Uterus (tissue), 2 donors: ENCODE measurements around the gene KCNK10.

Source experiments
- POLR2A ChIP-seq, 2 donors: fragments of 450-650 bp; IDR thresholded peaks; one replicate each; pipeline ENCODE4 v1.6.1; 2016; ENCODE audit warnings: antibody characterized with exemption in 2 of 2, mild to moderate bottlenecking in 1 of 2, moderate library complexity in 1 of 2
- TF ChIP-seq, protein P1 (sequence below), 4 experiments: fragments of 200-600 bp in 2 of 4; fragments of 450-650 bp in 2 of 4; sonication (generic) in 2 of 4; IDR thresholded peaks; one replicate each; pipeline ENCODE4 v1.5.1; 2016 to 2019; ENCODE audit warnings: antibody characterized with exemption in 4 of 4, mild to moderate bottlenecking in 2 of 4, moderate library complexity in 1 of 4

DNA sequence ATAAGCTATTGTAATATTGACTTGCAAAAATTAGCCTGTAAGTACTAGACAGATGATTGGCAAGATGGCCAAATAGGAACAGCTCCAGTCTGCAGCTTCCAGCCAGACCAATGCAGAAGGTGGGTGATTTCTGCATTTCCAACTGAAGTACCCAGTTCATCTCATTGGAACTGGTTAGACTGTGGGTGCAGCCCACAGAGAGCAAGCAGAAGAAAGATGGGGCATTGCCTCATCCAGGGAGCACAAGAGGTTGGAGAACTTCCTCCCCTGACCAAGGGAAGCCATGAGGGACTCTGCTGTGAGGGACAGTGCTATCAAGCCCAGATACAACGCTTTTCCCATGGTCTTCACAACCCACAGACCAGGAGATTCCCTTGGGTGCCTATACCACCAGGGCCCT, 46.4 kb upstream of the KCNK10 start:
- TF ChIP-seq, protein P1, sequence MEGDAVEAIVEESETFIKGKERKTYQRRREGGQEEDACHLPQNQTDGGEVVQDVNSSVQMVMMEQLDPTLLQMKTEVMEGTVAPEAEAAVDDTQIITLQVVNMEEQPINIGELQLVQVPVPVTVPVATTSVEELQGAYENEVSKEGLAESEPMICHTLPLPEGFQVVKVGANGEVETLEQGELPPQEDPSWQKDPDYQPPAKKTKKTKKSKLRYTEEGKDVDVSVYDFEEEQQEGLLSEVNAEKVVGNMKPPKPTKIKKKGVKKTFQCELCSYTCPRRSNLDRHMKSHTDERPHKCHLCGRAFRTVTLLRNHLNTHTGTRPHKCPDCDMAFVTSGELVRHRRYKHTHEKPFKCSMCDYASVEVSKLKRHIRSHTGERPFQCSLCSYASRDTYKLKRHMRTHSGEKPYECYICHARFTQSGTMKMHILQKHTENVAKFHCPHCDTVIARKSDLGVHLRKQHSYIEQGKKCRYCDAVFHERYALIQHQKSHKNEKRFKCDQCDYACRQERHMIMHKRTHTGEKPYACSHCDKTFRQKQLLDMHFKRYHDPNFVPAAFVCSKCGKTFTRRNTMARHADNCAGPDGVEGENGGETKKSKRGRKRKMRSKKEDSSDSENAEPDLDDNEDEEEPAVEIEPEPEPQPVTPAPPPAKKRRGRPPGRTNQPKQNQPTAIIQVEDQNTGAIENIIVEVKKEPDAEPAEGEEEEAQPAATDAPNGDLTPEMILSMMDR (IDR thresholded peaks at IDR 0.05), result no peak
- TF ChIP-seq POLR2A (IDR thresholded peaks at IDR 0.05), result no peak
